Activated CD8-positive, alpha-beta T cell treated with anti-CD3 and anti-CD28 coated beads for 36 hours (primary cell): Measurements from ENCODE around the gene SYT17. TPM values are rescaled to one million over a fixed set of nuclear protein-coding genes. Genes with fewer than 3 reads are reported as not detected.

Experiments
- ATAC-seq: fragments of 200-7000 bp; cut with Tn5 transposase; one replicate; pipeline ENCODE4 v1.10.0; 2021; ENCODE audit warnings: mild to moderate bottlenecking, moderate library complexity
- CTCF ChIA-PET: fragments of 350-600 bp; sonication (Branson Sonifier 250); formaldehyde crosslinking; loops from one replicate; lab custom pipeline; 2021; ENCODE audit warnings: antibody characterized with exemption; lab: Charles Lee
- POLR2A ChIA-PET: fragments of 350-600 bp; sonication (Branson Sonifier 250); formaldehyde crosslinking; loops from one replicate; lab custom pipeline; 2021; ENCODE audit warnings: antibody characterized with exemption; lab: Charles Lee
- DNase-seq: peaks from one replicate; pipeline ENCODE4 v3.0.0-alpha.2; 2020
- H3K27ac Mint-ChIP-seq: one replicate; pipeline ENCODE4 v1.8.0; 2021; ENCODE audit warnings: mild to moderate bottlenecking, mixed read lengths
- H3K27me3 Mint-ChIP-seq: one replicate; pipeline ENCODE4 v1.8.0; 2021; ENCODE audit warnings: mixed read lengths
- H3K36me3 Mint-ChIP-seq: one replicate; pipeline ENCODE4 v1.8.0; 2021; ENCODE audit warnings: low read depth, mixed read lengths
- H3K4me1 Mint-ChIP-seq: one replicate; pipeline ENCODE4 v1.8.0; 2021; ENCODE audit warnings: low read depth, mixed read lengths
- H3K4me3 Mint-ChIP-seq: one replicate; pipeline ENCODE4 v1.8.0; 2021; ENCODE audit warnings: mild to moderate bottlenecking, moderate library complexity, mixed read lengths
- H3K9me3 Mint-ChIP-seq: one replicate; pipeline ENCODE4 v1.8.0; 2021; ENCODE audit warnings: mixed read lengths
- intact Hi-C: fragments of 100-400 bp; cut with micrococcal nuclease; formaldehyde crosslinking; loops from one replicate; pipeline ENCODE4 v1.10.0; 2022
- total RNA-seq, 2 experiments: library from RNA; stranded (reverse); gene quantifications; one replicate each; pipeline ENCODE4 v1.2.3, GENCODE V29; 2021
- TF ChIP-seq, protein P1 (sequence below): fragments of 200-600 bp; IDR thresholded peaks from one replicate; pipeline ENCODE4 v1.8.0; 2022; ENCODE audit warnings: antibody characterized with exemption, mild to moderate bottlenecking

Gene SYT17
- total RNA-seq, 2 experiments from 2014 or later: 0.59 TPM; not detected in 1

DNA sequence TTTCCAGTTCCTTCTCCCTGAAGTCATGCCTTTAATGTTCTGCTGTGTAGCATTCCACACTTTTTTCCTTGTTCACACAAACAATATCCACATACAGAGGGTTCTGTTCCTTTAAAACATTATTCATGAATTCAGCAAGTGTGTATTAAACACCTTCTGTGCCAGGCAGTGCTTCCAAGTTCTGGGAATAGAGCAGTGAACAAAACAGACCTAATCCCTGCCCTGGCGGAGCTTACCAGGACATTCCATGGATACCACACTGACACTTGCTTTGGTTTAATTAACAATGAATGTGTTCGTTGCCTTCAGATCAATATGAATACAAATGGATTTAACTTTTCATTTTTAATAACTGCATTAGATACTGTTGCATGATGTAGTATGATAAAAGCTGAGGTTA, 59.6 kb downstream of the SYT17 start:
- intact Hi-C loops: no loop called here
- H3K9me3 Mint-ChIP-seq: no peaks in the 10 kb centered on the region
- H3K36me3 Mint-ChIP-seq: no peaks in the 10 kb centered on the region
- H3K4me3 Mint-ChIP-seq: no peak overlapping the region
- H3K4me1 Mint-ChIP-seq: no peaks in the 10 kb centered on the region
- ChIA-PET CTCF (interaction anchor here (1.1 kb wide), 1 partner anchor 1158 kb away, joined by 3 read pairs; no protein-coding TSS in a partner anchor), POLR2A (no interaction called here)
- H3K27ac Mint-ChIP-seq: no peak overlapping the region
- DNase-seq: no peak
- H3K27me3 Mint-ChIP-seq: peaks cover 6% of the 10 kb centered on the region
- TF ChIP-seq, protein P1, sequence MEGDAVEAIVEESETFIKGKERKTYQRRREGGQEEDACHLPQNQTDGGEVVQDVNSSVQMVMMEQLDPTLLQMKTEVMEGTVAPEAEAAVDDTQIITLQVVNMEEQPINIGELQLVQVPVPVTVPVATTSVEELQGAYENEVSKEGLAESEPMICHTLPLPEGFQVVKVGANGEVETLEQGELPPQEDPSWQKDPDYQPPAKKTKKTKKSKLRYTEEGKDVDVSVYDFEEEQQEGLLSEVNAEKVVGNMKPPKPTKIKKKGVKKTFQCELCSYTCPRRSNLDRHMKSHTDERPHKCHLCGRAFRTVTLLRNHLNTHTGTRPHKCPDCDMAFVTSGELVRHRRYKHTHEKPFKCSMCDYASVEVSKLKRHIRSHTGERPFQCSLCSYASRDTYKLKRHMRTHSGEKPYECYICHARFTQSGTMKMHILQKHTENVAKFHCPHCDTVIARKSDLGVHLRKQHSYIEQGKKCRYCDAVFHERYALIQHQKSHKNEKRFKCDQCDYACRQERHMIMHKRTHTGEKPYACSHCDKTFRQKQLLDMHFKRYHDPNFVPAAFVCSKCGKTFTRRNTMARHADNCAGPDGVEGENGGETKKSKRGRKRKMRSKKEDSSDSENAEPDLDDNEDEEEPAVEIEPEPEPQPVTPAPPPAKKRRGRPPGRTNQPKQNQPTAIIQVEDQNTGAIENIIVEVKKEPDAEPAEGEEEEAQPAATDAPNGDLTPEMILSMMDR: no peak
- ATAC-seq: no peak

DNA sequence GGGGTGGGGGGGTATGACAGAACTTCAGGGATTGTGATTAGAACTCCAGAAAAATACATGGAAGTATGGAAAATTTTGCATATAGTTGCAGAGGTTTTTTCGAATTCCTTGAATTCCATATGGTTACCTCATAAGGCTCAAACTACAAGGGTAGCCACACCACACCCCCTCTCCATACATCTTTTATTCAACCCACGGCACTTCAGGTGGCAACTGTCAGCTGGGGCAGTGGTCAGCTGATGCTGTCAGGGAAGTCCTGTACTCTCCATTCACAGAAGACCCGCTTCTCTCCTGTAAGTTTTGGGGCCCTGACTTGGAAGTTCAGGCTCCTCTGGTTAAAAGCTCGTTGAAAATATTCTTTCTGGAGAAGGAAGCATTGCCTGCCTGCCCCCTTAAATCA, 60.0 kb downstream of the SYT17 start:
- Mint-ChIP-seq H3K4me3 (no peak overlapping the region), H3K9me3 (no peaks in the 10 kb centered on the region), H3K27ac (no peak overlapping the region), H3K27me3 (peaks cover 6% of the 10 kb centered on the region), H3K36me3 (no peaks in the 10 kb centered on the region), H3K4me1 (no peaks in the 10 kb centered on the region)
- CTCF ChIA-PET: interaction anchor here (1.1 kb wide), 1 partner anchor 1158 kb away, joined by 3 read pairs; no protein-coding TSS in a partner anchor
- ATAC-seq (no peak), DNase-seq (no peak)
- POLR2A ChIA-PET: no interaction called here
- intact Hi-C loops: no loop called here
- TF ChIP-seq, protein P1: no peak

DNA sequence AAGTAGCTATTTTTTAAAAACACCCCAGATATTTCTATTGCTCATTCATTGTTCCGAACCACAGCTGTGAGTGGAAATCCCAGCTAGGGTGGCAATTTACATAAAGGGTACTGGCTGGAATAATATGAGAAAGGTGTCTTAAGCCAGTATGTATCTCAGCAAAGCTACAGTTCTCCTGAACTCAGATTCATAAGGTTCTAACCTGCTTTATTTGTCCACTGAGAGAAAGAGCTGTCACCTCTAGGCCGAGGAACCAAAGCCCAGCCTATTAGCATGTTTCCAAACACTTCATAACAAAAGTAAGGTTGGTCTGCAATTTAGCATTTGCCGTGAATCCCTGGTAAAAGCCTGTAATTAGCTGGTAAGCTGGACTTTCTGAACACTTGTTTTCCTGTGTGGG, 60.5 kb downstream of the SYT17 start:
- no peaks in the 10 kb centered on the region for H3K4me1 Mint-ChIP-seq
- H3K4me3 Mint-ChIP-seq: no peak overlapping the region
- ChIA-PET CTCF (interaction anchor here (1.1 kb wide), 1 partner anchor 1157 kb away, joined by 3 read pairs; no protein-coding TSS in a partner anchor), POLR2A (no interaction called here)
- DNase-seq (no peak), ATAC-seq (no peak)
- H3K36me3 Mint-ChIP-seq: no peaks in the 10 kb centered on the region
- H3K9me3 Mint-ChIP-seq: no peaks in the 10 kb centered on the region
- no peak overlapping the region for H3K27ac Mint-ChIP-seq
- intact Hi-C loops: no loop called here
- TF ChIP-seq, protein P1: no peak
- H3K27me3 Mint-ChIP-seq: peaks cover 6% of the 10 kb centered on the region

DNA sequence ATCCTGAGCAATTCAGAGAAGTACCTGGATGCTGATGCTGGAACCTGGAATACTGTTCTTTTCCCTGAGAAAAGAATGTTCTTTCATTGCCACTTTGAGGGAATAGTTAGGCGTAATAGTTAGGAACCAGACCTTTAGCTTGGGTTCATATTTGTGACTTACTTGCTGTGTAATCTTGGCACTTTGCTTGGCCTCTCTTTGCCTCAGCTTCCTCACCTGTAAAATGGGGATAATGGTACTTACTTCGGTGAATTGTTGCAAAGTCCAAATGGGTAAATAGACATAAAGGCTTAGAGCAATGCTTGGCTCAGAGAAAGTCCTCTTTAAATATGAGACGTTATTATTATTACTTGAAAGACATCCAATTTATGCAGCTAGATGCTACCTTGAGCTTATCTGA, 62.5 kb downstream of the SYT17 start:
- DNase-seq: no peak
- no peak for ATAC-seq
- TF ChIP-seq, protein P1: no peak
- H3K9me3 Mint-ChIP-seq: peaks cover 8% of the 10 kb centered on the region
- H3K27me3 Mint-ChIP-seq: peaks cover 3% of the 10 kb centered on the region
- no peak overlapping the region for H3K4me3 Mint-ChIP-seq
- no peaks in the 10 kb centered on the region for H3K4me1 Mint-ChIP-seq
- CTCF ChIA-PET: no interaction called here
- intact Hi-C loops: no loop called here
- no peak overlapping the region for H3K27ac Mint-ChIP-seq
- no peaks in the 10 kb centered on the region for H3K36me3 Mint-ChIP-seq
- POLR2A ChIA-PET: no interaction called here

DNA sequence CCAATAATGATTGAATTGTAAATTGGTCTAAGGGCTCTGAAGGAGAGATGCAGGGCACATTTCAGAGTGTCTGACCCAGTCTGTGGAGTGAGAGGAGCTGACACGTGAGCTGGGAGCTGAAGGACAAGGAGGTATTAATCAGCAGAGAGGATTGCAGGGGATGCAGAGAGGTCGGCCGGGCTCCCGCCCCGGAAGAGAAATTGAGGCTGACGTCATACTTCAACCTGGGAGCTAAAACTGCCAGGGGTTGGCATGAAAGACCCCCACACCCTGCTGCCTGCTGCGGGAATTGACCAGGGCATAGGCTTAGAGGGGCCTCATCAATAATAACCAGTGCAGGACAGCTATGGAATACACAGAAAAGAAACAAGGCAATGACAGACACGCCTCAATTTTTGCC, 63.8 kb downstream of the SYT17 start:
- Mint-ChIP-seq H3K4me3 (no peak overlapping the region), H3K4me1 (no peaks in the 10 kb centered on the region), H3K36me3 (no peaks in the 10 kb centered on the region), H3K27ac (no peak overlapping the region), H3K9me3 (peaks cover 16% of the 10 kb centered on the region), H3K27me3 (peaks cover 3% of the 10 kb centered on the region)
- DNase-seq: no peak
- no peak for ATAC-seq
- POLR2A ChIA-PET: no interaction called here
- intact Hi-C loops: no loop called here
- TF ChIP-seq, protein P1: no peak
- CTCF ChIA-PET: interaction anchor here (1.1 to 1.2 kb wide), 2 partner anchors 11 to 236 kb away, joined by 3 read pairs; no protein-coding TSS in a partner anchor
